Tibial nerve (tissue), 4 donors: ENCODE results near the gene COG5. TPM values are rescaled to one million over a fixed set of nuclear protein-coding genes. Genes with fewer than 3 reads are reported as not detected.

Experiments used
- DNase-seq, 2 donors: peaks; one replicate each; pipeline ENCODE4 v3.0.0-alpha.2; 2019; ENCODE audit warnings: low spot score in 2 of 2
- H3K27ac ChIP-seq, 4 donors: fragments of 200-600 bp; sonication (generic) in 3 of 4; one replicate each; pipeline ENCODE4 v1.5.1; 2017 to 2019; ENCODE audit warnings: mild to moderate bottlenecking in 1 of 4
- H3K27me3 ChIP-seq, 2 donors: fragments of 200-600 bp; sonication (generic) in 1 of 2; one replicate each; pipeline versions ENCODE4 v1.5.1 to v1.6.0; 2017 to 2019
- H3K36me3 ChIP-seq, 3 donors: fragments of 200-600 bp; sonication (generic); one replicate each; pipeline ENCODE4 v1.5.1; 2018 to 2019
- H3K4me1 ChIP-seq, 4 donors: fragments of 200-600 bp; sonication (generic) in 3 of 4; one replicate each; pipeline ENCODE4 v1.5.1; 2017 to 2019
- H3K4me3 ChIP-seq, 4 donors: fragments of 200-600 bp; sonication (generic) in 3 of 4; one replicate each; pipeline ENCODE4 v1.5.1; 2017 to 2019; ENCODE audit warnings: mild to moderate bottlenecking in 1 of 4, moderate library complexity in 1 of 4
- H3K9me3 ChIP-seq, 4 donors: fragments of 200-600 bp; sonication (generic) in 3 of 4; one replicate each; pipeline ENCODE4 v1.5.1; 2017 to 2019
- EP300 ChIP-seq, 2 donors: sonication (generic); formaldehyde crosslinking; IDR thresholded peaks; one replicate each; pipeline ENCODE4 v1.6.1; 2017; ENCODE audit warnings: antibody characterized with exemption in 2 of 2, mild to moderate bottlenecking in 1 of 2
- POLR2A ChIP-seq, 2 donors: fragments of 450-650 bp; IDR thresholded peaks; one replicate each; pipeline ENCODE4 v1.6.1; 2017; ENCODE audit warnings: antibody characterized with exemption in 2 of 2, mild to moderate bottlenecking in 2 of 2, moderate library complexity in 2 of 2
- WGBS, 2 donors: methylation state at CpG; one replicate each; pipeline ENCODE4 v1.1.5; 2018; 5-methylcytosine and 5-hydroxymethylcytosine counted together
- total RNA-seq, 4 donors: library from RNA; depleted of rRNA; stranded (reverse); fragments of >200 nt; gene quantifications; one replicate each; pipeline ENCODE4 v1.1.0, GENCODE V29; 2016
- TF ChIP-seq, protein P1 (sequence below), 5 experiments: fragments of 200-600 bp in 3 of 5; fragments of 450-650 bp in 2 of 5; sonication (generic) in 3 of 5; IDR thresholded peaks; one replicate each; pipeline ENCODE4 v1.5.1; 2016 to 2019; ENCODE audit warnings: antibody characterized with exemption in 5 of 5, mild to moderate bottlenecking in 3 of 5, moderate library complexity in 2 of 5

COG5 gene
- total RNA-seq, 4 donors from 2014 or later, result 26.7 to 35.7 (median 32.6) TPM

DNA sequence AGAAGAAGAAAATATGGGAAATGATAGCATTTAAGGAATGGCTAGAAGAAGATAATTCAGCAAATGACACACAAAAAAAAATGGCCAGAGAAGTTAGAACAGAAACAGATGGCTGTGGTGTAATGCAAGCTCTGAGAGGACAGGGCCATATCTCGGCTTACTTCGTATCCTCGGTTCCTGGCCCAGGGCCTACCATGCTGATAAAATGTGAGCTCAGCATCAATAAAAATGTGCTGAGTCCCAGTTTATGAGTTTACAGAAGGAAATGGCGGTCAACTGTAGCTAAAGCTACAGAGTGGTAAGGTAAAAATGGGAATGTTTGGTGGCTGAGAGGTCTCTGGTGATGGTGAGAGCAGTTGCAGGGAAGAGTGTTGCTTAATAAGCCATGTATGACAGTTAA lies 354.2 kb downstream of the COG5 start:
- peaks cover 0 to 11% (median 2%) of the 10 kb centered on the region in 4 donors for H3K9me3 ChIP-seq
- H3K27me3 ChIP-seq, result no peaks in the 10 kb centered on the region
- peaks cover 0 to 68% (median 5%) of the 10 kb centered on the region in 3 donors for H3K36me3 ChIP-seq
- TF ChIP-seq EP300 (IDR thresholded peaks at IDR 0.05) (no peak), POLR2A (IDR thresholded peaks at IDR 0.05) (no peak)
- TF ChIP-seq, protein P1, sequence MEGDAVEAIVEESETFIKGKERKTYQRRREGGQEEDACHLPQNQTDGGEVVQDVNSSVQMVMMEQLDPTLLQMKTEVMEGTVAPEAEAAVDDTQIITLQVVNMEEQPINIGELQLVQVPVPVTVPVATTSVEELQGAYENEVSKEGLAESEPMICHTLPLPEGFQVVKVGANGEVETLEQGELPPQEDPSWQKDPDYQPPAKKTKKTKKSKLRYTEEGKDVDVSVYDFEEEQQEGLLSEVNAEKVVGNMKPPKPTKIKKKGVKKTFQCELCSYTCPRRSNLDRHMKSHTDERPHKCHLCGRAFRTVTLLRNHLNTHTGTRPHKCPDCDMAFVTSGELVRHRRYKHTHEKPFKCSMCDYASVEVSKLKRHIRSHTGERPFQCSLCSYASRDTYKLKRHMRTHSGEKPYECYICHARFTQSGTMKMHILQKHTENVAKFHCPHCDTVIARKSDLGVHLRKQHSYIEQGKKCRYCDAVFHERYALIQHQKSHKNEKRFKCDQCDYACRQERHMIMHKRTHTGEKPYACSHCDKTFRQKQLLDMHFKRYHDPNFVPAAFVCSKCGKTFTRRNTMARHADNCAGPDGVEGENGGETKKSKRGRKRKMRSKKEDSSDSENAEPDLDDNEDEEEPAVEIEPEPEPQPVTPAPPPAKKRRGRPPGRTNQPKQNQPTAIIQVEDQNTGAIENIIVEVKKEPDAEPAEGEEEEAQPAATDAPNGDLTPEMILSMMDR (IDR thresholded peaks at IDR 0.05), result no peak
- peaks cover 0 to 16% (median 0%) of the 10 kb centered on the region in 4 donors for H3K4me1 ChIP-seq
- no peak overlapping the region for H3K27ac ChIP-seq
- DNase-seq, result no peak
- H3K4me3 ChIP-seq, result no peak overlapping the region
- WGBS, 2 donors, result 92 to 94% methylated on average over 4 of the region's 4 CpGs

DNA sequence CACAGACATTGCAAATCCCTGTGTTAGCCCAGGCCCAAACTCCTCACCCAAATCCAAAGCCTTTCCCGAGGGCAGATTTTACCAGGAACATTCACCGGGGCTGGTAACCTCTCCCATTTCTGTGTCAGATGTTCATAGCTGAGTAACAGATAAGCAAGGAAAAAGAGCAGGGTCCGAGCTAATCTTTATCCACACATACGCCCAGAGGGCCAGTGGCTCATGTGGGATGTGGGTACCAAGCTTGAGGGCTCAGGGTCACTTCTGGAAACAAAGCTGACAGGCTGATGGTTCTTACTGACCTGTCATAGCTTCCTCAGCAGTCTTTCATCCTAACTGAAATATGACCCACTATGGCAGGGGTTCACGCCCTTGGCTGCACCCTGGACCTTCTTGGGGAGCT lies 355.2 kb downstream of the COG5 start:
- WGBS, 2 donors, result 75 to 84% methylated on average over 5 of the region's 5 CpGs
- Histone ChIP-seq H3K4me1 (peaks cover 0 to 16% (median 0%) of the 10 kb centered on the region in 4 donors), H3K27ac (peak overlapping the region in 2 of 4 donors; percentile 38 to 79), H3K9me3 (peaks cover 0 to 3% (median 0%) of the 10 kb centered on the region in 4 donors), H3K27me3 (no peaks in the 10 kb centered on the region), H3K36me3 (peaks cover 0 to 77% (median 5%) of the 10 kb centered on the region in 3 donors), H3K4me3 (no peak overlapping the region)
- no peak for TF ChIP-seq POLR2A (IDR thresholded peaks at IDR 0.05)
- no peak for TF ChIP-seq EP300 (IDR thresholded peaks at IDR 0.05)
- TF ChIP-seq, protein P1 (IDR thresholded peaks at IDR 0.05), result no peak
- no peak for DNase-seq

DNA sequence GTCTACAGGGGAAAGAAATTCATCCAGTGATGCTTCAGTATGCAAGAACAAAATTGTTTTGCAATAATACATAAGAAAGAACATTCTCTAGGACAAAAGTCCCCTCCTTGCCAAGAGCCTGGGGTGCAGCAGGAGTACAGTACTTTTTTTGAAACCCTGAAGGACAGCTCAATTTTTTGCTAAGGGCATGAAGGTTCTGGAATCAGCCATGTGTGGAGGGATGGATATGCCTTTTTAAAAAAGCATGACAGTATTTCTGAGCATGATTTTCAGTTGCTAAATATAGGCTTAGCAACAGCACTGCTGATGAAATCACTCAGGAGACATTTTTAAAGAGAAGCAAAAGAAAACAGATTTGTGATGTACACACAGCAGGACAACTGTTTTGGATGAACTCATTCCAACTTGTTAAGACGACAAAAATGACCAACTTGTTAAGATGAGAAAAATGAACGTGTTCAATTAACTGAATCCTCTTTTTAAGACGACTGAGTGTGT lies 355.6 kb downstream of the COG5 start:
- DNase-seq, result no peak
- H3K36me3 ChIP-seq, result peaks cover 0 to 77% (median 5%) of the 10 kb centered on the region in 3 donors
- peak overlapping the region in 2 of 4 donors; percentile 38 to 79 for H3K27ac ChIP-seq
- 53 to 58% methylated on average over 3 of the region's 3 CpGs for WGBS, 2 donors
- H3K9me3 ChIP-seq, result no peaks in the 10 kb centered on the region
- H3K4me1 ChIP-seq, result peaks cover 0 to 16% (median 0%) of the 10 kb centered on the region in 4 donors
- H3K4me3 ChIP-seq, result no peak overlapping the region
- no peaks in the 10 kb centered on the region for H3K27me3 ChIP-seq
- TF ChIP-seq POLR2A (IDR thresholded peaks at IDR 0.05) (no peak), EP300 (IDR thresholded peaks at IDR 0.05) (no peak)
- TF ChIP-seq, protein P1 (IDR thresholded peaks at IDR 0.05), result no peak

DNA sequence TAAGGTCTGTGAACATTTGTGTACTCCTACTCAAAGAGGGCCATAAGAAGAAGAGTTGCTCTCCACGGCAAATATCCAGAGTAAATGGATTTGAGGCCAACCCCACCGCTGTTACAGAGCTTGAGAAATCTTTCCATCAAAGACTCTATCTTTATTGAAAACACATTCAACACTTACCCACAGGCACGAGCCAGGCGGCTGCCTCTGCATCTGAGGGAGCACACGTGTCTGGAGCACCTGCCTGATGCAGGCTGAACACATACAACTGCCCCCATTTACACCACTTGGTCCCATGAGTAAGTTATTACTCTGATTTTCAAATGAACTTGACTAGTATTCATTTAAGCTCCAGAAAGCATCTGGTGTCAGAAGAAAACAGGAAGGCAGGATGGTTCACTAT lies 356.3 kb downstream of the COG5 start:
- peaks cover 0 to 83% (median 5%) of the 10 kb centered on the region in 3 donors for H3K36me3 ChIP-seq
- TF ChIP-seq POLR2A (IDR thresholded peaks at IDR 0.05) (no peak), EP300 (IDR thresholded peaks at IDR 0.05) (no peak)
- TF ChIP-seq, protein P1 (IDR thresholded peaks at IDR 0.05), result no peak
- no peaks in the 10 kb centered on the region for H3K9me3 ChIP-seq
- DNase-seq, result no peak
- H3K4me3 ChIP-seq, result no peak overlapping the region
- WGBS, 2 donors, result 68 to 76% methylated on average over 5 of the region's 5 CpGs
- H3K27me3 ChIP-seq, result no peaks in the 10 kb centered on the region
- H3K27ac ChIP-seq, result peak overlapping the region in 2 of 4 donors; percentile 29 to 38
- H3K4me1 ChIP-seq, result peaks cover 0 to 16% (median 0%) of the 10 kb centered on the region in 4 donors

DNA sequence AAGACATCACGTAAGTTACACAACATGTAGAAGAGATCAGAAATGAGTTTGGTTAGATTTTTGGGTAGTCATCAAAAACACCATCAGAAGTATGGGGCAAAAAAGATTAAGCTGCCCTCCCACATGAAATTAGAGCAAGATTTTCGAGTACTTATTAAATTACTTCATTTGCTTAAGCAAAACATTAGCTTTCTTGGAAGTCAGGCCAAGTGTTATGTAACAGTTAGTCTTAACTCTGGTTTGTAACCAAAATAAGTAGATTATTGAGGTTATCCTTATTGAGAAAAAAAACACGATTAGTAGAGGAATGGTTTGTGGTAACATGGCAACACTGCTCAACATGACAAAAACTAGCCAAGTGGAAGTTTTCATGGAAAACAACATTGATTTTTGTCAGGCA lies 357.0 kb downstream of the COG5 start:
- Histone ChIP-seq H3K27ac (no peak overlapping the region), H3K4me3 (no peak overlapping the region), H3K9me3 (no peaks in the 10 kb centered on the region), H3K36me3 (peaks cover 0 to 91% (median 12%) of the 10 kb centered on the region in 3 donors), H3K27me3 (no peaks in the 10 kb centered on the region), H3K4me1 (peaks cover 0 to 16% (median 0%) of the 10 kb centered on the region in 4 donors)
- TF ChIP-seq EP300 (IDR thresholded peaks at IDR 0.05) (no peak), POLR2A (IDR thresholded peaks at IDR 0.05) (no peak)
- TF ChIP-seq, protein P1 (IDR thresholded peaks at IDR 0.05), result no peak
- no peak for DNase-seq
- 69 to 70% methylated on average over 3 of the region's 3 CpGs for WGBS, 2 donors
